GM23248 (cell line): ENCODE results near the gene OR10A6.

Experiments used
- EZH2 ChIP-seq: fragments of 200-600 bp; sonication (generic); IDR thresholded peaks from 2 replicates; pipeline ENCODE4 v1.6.1; 2018; ENCODE audit warnings: antibody characterized with exemption, mild to moderate bottlenecking; ENCODE audit not compliant: insufficient read depth, poor library complexity, severe bottlenecking
- EZH2phosphoT487 ChIP-seq: fragments of 200-600 bp; sonication (generic); IDR thresholded peaks from 2 replicates; pipeline ENCODE4 v1.6.1; 2018; ENCODE audit warnings: antibody characterized with exemption, moderate library complexity, mild to moderate bottlenecking, low read depth; ENCODE audit not compliant: insufficient read depth

DNA sequence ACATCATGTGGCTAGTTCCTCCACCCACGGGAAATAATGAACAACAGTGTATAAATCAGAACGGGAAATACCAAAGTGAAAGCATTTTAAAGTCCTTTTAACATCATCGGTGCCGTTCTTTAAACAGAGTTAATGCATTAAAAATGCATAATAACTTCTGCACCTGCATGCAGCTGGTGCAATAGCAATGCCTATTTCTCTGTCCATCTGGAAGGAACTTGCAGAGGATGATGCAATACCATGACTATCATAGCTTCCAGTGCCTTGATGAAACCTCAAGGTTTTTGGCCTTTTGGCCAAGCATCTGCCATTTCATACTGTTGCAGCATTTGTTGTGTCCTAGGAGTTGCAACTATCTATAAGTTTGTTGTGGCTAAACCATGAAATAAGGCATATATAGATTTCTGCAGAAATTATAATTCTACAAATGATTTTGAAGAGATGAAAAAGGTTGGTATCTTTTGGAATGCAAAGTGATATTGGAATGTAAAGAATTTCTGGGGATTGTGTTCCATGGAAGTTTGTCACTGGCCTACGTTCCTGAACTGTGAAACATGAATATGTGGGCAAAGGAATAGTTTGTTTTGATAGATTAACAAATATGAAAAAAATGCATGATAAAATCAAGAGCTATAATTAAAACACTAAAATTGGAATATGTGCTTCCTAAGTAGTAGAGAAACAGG, 46.3 kb upstream of the OR10A6 start:
- TF ChIP-seq EZH2, result no peak
- TF ChIP-seq EZH2phosphoT487, result no peak
